Activated naive CD8-positive, alpha-beta T cell (primary cell): Measurements from ENCODE around the gene PMFBP1.

Source experiments
- H3K27ac Mint-ChIP-seq: one replicate; pipeline ENCODE4 v1.8.0; 2021; ENCODE audit warnings: mixed read lengths
- H3K27me3 Mint-ChIP-seq: one replicate; pipeline ENCODE4 v1.8.0; 2021; ENCODE audit warnings: mixed read lengths
- H3K36me3 Mint-ChIP-seq: one replicate; pipeline ENCODE4 v1.8.0; 2021; ENCODE audit warnings: mixed read lengths
- H3K4me1 Mint-ChIP-seq: one replicate; pipeline ENCODE4 v1.8.0; 2021; ENCODE audit warnings: low read depth, mixed read lengths
- H3K4me3 Mint-ChIP-seq: one replicate; pipeline ENCODE4 v1.8.0; 2021; ENCODE audit warnings: mild to moderate bottlenecking, mixed read lengths
- H3K9me3 Mint-ChIP-seq: one replicate; pipeline ENCODE4 v1.8.0; 2021; ENCODE audit warnings: low read depth, mixed read lengths

Gene PMFBP1

GRCh38 chr16:72166151-72166550 is 5.8 kb downstream of the PMFBP1 start:
- no peaks in the 10 kb centered on the region for H3K4me1 Mint-ChIP-seq
- H3K9me3 Mint-ChIP-seq: no peaks in the 10 kb centered on the region
- H3K27ac Mint-ChIP-seq: no peak overlapping the region
- no peak overlapping the region for H3K4me3 Mint-ChIP-seq
- peaks cover 5% of the 10 kb centered on the region for H3K36me3 Mint-ChIP-seq
- H3K27me3 Mint-ChIP-seq: no peaks in the 10 kb centered on the region

GRCh38 chr16:72164691-72165090 is 7.3 kb downstream of the PMFBP1 start:
- H3K4me3 Mint-ChIP-seq: no peak overlapping the region
- H3K4me1 Mint-ChIP-seq: no peaks in the 10 kb centered on the region
- H3K9me3 Mint-ChIP-seq: no peaks in the 10 kb centered on the region
- peaks cover 5% of the 10 kb centered on the region for H3K36me3 Mint-ChIP-seq
- H3K27me3 Mint-ChIP-seq: no peaks in the 10 kb centered on the region
- H3K27ac Mint-ChIP-seq: no peak overlapping the region

- H3K9me3 Mint-ChIP-seq: no peaks in the 10 kb centered on the region
- H3K27ac Mint-ChIP-seq: no peak overlapping the region
- no peak overlapping the region for H3K4me3 Mint-ChIP-seq
- H3K4me1 Mint-ChIP-seq: no peaks in the 10 kb centered on the region
- H3K36me3 Mint-ChIP-seq: peaks cover 5% of the 10 kb centered on the region
- no peaks in the 10 kb centered on the region for H3K27me3 Mint-ChIP-seq
Observed at GRCh38 chr16:72162105-72162692, 9.8 kb downstream of the PMFBP1 start.

- H3K4me3 Mint-ChIP-seq: no peak overlapping the region
- peaks cover 5% of the 10 kb centered on the region for H3K36me3 Mint-ChIP-seq
- H3K27me3 Mint-ChIP-seq: no peaks in the 10 kb centered on the region
- no peaks in the 10 kb centered on the region for H3K9me3 Mint-ChIP-seq
- H3K4me1 Mint-ChIP-seq: no peaks in the 10 kb centered on the region
- H3K27ac Mint-ChIP-seq: no peak overlapping the region
Observed at GRCh38 chr16:72159801-72160200, 12.2 kb downstream of the PMFBP1 start.

- H3K27me3 Mint-ChIP-seq: no peaks in the 10 kb centered on the region
- no peak overlapping the region for H3K4me3 Mint-ChIP-seq
- no peaks in the 10 kb centered on the region for H3K9me3 Mint-ChIP-seq
- no peaks in the 10 kb centered on the region for H3K4me1 Mint-ChIP-seq
- no peak overlapping the region for H3K27ac Mint-ChIP-seq
- peaks cover 2% of the 10 kb centered on the region for H3K36me3 Mint-ChIP-seq
Observed at GRCh38 chr16:72159386-72159785, 12.6 kb downstream of the PMFBP1 start.

- no peak overlapping the region for H3K4me3 Mint-ChIP-seq
- H3K4me1 Mint-ChIP-seq: no peaks in the 10 kb centered on the region
- H3K36me3 Mint-ChIP-seq: no peaks in the 10 kb centered on the region
- H3K9me3 Mint-ChIP-seq: no peaks in the 10 kb centered on the region
- no peak overlapping the region for H3K27ac Mint-ChIP-seq
- no peaks in the 10 kb centered on the region for H3K27me3 Mint-ChIP-seq
Observed at GRCh38 chr16:72149676-72150464, 22.1 kb downstream of the PMFBP1 start.

GRCh38 chr16:72142476-72142875 is 29.5 kb downstream of the PMFBP1 start:
- no peak overlapping the region for H3K27ac Mint-ChIP-seq
- no peaks in the 10 kb centered on the region for H3K4me1 Mint-ChIP-seq

GRCh38 chr16:72139908-72140307 is 32.0 kb downstream of the PMFBP1 start:
- Mint-ChIP-seq H3K27ac (no peak overlapping the region), H3K27me3 (no peaks in the 10 kb centered on the region), H3K36me3 (no peaks in the 10 kb centered on the region), H3K4me1 (no peaks in the 10 kb centered on the region), H3K9me3 (no peaks in the 10 kb centered on the region), H3K4me3 (no peak overlapping the region)

More at GRCh38 chr16:72142476-72142875, 29.5 kb downstream of the PMFBP1 start:
- Mint-ChIP-seq H3K9me3 (no peaks in the 10 kb centered on the region), H3K36me3 (no peaks in the 10 kb centered on the region), H3K27me3 (no peaks in the 10 kb centered on the region), H3K4me3 (no peak overlapping the region)

GRCh38 chr16:72138064-72138572 is 33.8 kb downstream of the PMFBP1 start:
- Mint-ChIP-seq H3K4me3 (no peak overlapping the region), H3K27me3 (no peaks in the 10 kb centered on the region), H3K4me1 (no peaks in the 10 kb centered on the region), H3K27ac (no peak overlapping the region), H3K36me3 (no peaks in the 10 kb centered on the region), H3K9me3 (no peaks in the 10 kb centered on the region)

GRCh38 chr16:72137380-72138063 is 34.4 kb downstream of the PMFBP1 start:
- H3K4me3 Mint-ChIP-seq: no peak overlapping the region
- H3K27me3 Mint-ChIP-seq: no peaks in the 10 kb centered on the region

GRCh38 chr16:72134507-72134906 is 37.4 kb downstream of the PMFBP1 start:
- Mint-ChIP-seq H3K9me3 (no peaks in the 10 kb centered on the region), H3K27me3 (no peaks in the 10 kb centered on the region), H3K27ac (no peak overlapping the region), H3K36me3 (no peaks in the 10 kb centered on the region), H3K4me1 (no peaks in the 10 kb centered on the region), H3K4me3 (no peak overlapping the region)

More at GRCh38 chr16:72137380-72138063, 34.4 kb downstream of the PMFBP1 start:
- Mint-ChIP-seq H3K36me3 (no peaks in the 10 kb centered on the region), H3K27ac (peak overlapping the region; percentile 46), H3K4me1 (no peaks in the 10 kb centered on the region), H3K9me3 (no peaks in the 10 kb centered on the region)

- H3K4me3 Mint-ChIP-seq: no peak overlapping the region
- H3K9me3 Mint-ChIP-seq: no peaks in the 10 kb centered on the region
- H3K4me1 Mint-ChIP-seq: no peaks in the 10 kb centered on the region
- H3K27me3 Mint-ChIP-seq: no peaks in the 10 kb centered on the region
- H3K36me3 Mint-ChIP-seq: no peaks in the 10 kb centered on the region
- H3K27ac Mint-ChIP-seq: no peak overlapping the region
Observed at GRCh38 chr16:72132726-72133125, 39.2 kb downstream of the PMFBP1 start.

GRCh38 chr16:72131036-72131435 is 40.9 kb downstream of the PMFBP1 start:
- no peaks in the 10 kb centered on the region for H3K27me3 Mint-ChIP-seq
- no peak overlapping the region for H3K27ac Mint-ChIP-seq
- no peaks in the 10 kb centered on the region for H3K4me1 Mint-ChIP-seq
- H3K9me3 Mint-ChIP-seq: no peaks in the 10 kb centered on the region
- H3K4me3 Mint-ChIP-seq: no peak overlapping the region
- H3K36me3 Mint-ChIP-seq: no peaks in the 10 kb centered on the region

- Mint-ChIP-seq H3K36me3 (no peaks in the 10 kb centered on the region), H3K4me1 (no peaks in the 10 kb centered on the region), H3K27ac (no peak overlapping the region), H3K9me3 (no peaks in the 10 kb centered on the region), H3K27me3 (no peaks in the 10 kb centered on the region), H3K4me3 (no peak overlapping the region)
Observed at GRCh38 chr16:72129976-72130656, 41.8 kb downstream of the PMFBP1 start.

GRCh38 chr16:72128701-72129100 is 43.3 kb downstream of the PMFBP1 start:
- Mint-ChIP-seq H3K4me3 (no peak overlapping the region), H3K4me1 (no peaks in the 10 kb centered on the region), H3K36me3 (no peaks in the 10 kb centered on the region), H3K9me3 (no peaks in the 10 kb centered on the region), H3K27me3 (no peaks in the 10 kb centered on the region), H3K27ac (no peak overlapping the region)
